A204.1 (cell line): Measurements from ENCODE around the gene ROR1.

Experiments
- FAIRE-seq: peaks from 2 replicates; lab custom pipeline; 2012; peaks lifted over from hg19 to GRCh38; lab: Jason Lieb, UNC

ROR1 gene

GRCh38 chr1:63937461-63938022 is 163.7 kb downstream of the ROR1 start:
- no peak for FAIRE-seq

- FAIRE-seq, result no peak
These were observed 166.6 kb downstream of the ROR1 start for GRCh38 chr1:63940440-63940839.

GRCh38 chr1:63943393-63943792 is 169.6 kb downstream of the ROR1 start:
- no peak for FAIRE-seq

- FAIRE-seq, result no peak
These were observed 172.1 kb downstream of the ROR1 start for GRCh38 chr1:63945943-63946342.

- FAIRE-seq, result no peak
These were observed 173.2 kb downstream of the ROR1 start for GRCh38 chr1:63946866-63947491.

- FAIRE-seq, result peak; percentile 25
These were observed 174.1 kb downstream of the ROR1 start for GRCh38 chr1:63947904-63948303.

GRCh38 chr1:63950023-63950422 is 176.2 kb downstream of the ROR1 start:
- no peak for FAIRE-seq

- FAIRE-seq, result no peak
These were observed 177.5 kb downstream of the ROR1 start for GRCh38 chr1:63951059-63951946.

GRCh38 chr1:63954187-63954586 is 180.4 kb downstream of the ROR1 start:
- no peak for FAIRE-seq

GRCh38 chr1:63955370-63956145 is 181.7 kb downstream of the ROR1 start:
- FAIRE-seq, result no peak

- FAIRE-seq, result no peak
These were observed 184.7 kb downstream of the ROR1 start for GRCh38 chr1:63958556-63958955.

- no peak for FAIRE-seq
These were observed 186.5 kb downstream of the ROR1 start for GRCh38 chr1:63960326-63960725.

GRCh38 chr1:63966016-63966415 is 192.2 kb downstream of the ROR1 start:
- no peak for FAIRE-seq

- FAIRE-seq, result no peak
These were observed 194.1 kb downstream of the ROR1 start for GRCh38 chr1:63967901-63968300.

GRCh38 chr1:63968663-63969440 is 195.0 kb downstream of the ROR1 start:
- FAIRE-seq, result no peak

GRCh38 chr1:63969441-63969901 is 195.7 kb downstream of the ROR1 start:
- no peak for FAIRE-seq

- no peak for FAIRE-seq
These were observed 197.7 kb downstream of the ROR1 start for GRCh38 chr1:63971557-63971956.

GRCh38 chr1:63973005-63973419 is 199.2 kb downstream of the ROR1 start:
- FAIRE-seq, result no peak

- FAIRE-seq, result no peak
These were observed 201.1 kb downstream of the ROR1 start for GRCh38 chr1:63974966-63975365.

GRCh38 chr1:63975481-63975880 is 201.7 kb downstream of the ROR1 start:
- no peak for FAIRE-seq

- FAIRE-seq, result no peak
These were observed 202.2 kb downstream of the ROR1 start for GRCh38 chr1:63976006-63976405.

- FAIRE-seq, result no peak
These were observed 203.6 kb downstream of the ROR1 start for GRCh38 chr1:63977466-63977865.
